Measurements from ENCODE around the gene MRPL39. TPM values are rescaled to one million over a fixed set of nuclear protein-coding genes. Genes with fewer than 3 reads are reported as not detected.

The MRPL39 gene
- total and polyA plus RNA-seq, 4 donors, result 19.2 to 35.7 (median 24.4) TPM

DNA sequence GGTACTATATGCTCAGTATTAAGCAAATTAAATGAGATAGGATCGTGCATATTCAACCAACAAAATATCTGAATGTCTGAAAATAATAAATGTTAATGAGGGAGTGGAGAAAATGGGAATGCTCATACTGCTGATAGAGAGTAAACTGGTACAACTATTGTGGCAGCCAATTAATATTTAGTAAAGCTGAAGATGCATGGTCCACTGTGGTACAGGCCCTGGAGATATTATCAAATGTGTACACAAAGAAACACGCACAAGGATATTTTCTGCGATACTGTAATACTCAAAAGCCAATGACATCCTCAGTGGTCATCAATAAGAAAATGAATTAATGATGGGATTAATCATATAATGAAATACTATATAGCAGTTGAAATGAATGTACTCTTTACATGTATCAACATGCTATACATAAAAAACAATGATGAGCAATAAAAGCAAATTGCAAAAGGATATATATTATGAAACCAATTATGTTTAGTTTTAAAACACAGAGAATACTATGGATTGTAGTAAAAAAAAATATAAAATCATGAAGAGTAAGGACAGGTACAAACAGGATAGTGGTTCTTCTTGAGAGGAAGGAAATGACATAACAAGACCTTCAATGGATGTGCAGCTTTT, 25.0 kb downstream of the MRPL39 start:
- H3K9ac ChIP-seq (ENCODE audit: low read depth in 1 of 2, low read length in 2 of 2), result no peak overlapping the region
- H3K4me1 ChIP-seq (ENCODE audit: control insufficient read depth in 4 of 4, insufficient read depth in 4 of 4, low read length in 3 of 4), result no peaks in the 10 kb centered on the region
- no peak overlapping the region for H3K27ac ChIP-seq (ENCODE audit: low read depth in 1 of 2, low read length in 2 of 2)
- 97% methylated on average over 3 of the region's 3 CpGs for WGBS
- no peak for DNase-seq (ENCODE audit: low spot score)
- no peaks in the 10 kb centered on the region for H3K27me3 ChIP-seq (ENCODE audit: control insufficient read depth in 4 of 4, insufficient read depth in 4 of 4, low read length in 3 of 4)
- TF ChIP-seq GABPA (IDR thresholded peaks at IDR 0.05 in 1 of 2, conservative IDR thresholded peaks at IDR 0.05 in 1 of 2) (no peak), RXRA (IDR thresholded peaks at IDR 0.05) (no peak), TAF1 (conservative IDR thresholded peaks at IDR 0.05) (no peak), HNF4G (IDR thresholded peaks at IDR 0.05) (no peak), FOXA1 (IDR thresholded peaks at IDR 0.05) (no peak), FOXA2 (IDR thresholded peaks at IDR 0.05) (no peak), JUND (IDR thresholded peaks at IDR 0.05) (no peak), EGR1 (IDR thresholded peaks at IDR 0.05; ENCODE audit: low read depth in 2 of 2) (no peak), YY1 (IDR thresholded peaks at IDR 0.05) (no peak), SP1 (IDR thresholded peaks at IDR 0.05) (no peak), RAD21 (IDR thresholded peaks at IDR 0.05) (no peak), NR2F2 (IDR thresholded peaks at IDR 0.05) (no peak)
- TF ChIP-seq, protein P1, sequence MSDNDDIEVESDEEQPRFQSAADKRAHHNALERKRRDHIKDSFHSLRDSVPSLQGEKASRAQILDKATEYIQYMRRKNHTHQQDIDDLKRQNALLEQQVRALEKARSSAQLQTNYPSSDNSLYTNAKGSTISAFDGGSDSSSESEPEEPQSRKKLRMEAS (IDR thresholded peaks at IDR 0.05), result no peak
- TF ChIP-seq, protein P2, sequence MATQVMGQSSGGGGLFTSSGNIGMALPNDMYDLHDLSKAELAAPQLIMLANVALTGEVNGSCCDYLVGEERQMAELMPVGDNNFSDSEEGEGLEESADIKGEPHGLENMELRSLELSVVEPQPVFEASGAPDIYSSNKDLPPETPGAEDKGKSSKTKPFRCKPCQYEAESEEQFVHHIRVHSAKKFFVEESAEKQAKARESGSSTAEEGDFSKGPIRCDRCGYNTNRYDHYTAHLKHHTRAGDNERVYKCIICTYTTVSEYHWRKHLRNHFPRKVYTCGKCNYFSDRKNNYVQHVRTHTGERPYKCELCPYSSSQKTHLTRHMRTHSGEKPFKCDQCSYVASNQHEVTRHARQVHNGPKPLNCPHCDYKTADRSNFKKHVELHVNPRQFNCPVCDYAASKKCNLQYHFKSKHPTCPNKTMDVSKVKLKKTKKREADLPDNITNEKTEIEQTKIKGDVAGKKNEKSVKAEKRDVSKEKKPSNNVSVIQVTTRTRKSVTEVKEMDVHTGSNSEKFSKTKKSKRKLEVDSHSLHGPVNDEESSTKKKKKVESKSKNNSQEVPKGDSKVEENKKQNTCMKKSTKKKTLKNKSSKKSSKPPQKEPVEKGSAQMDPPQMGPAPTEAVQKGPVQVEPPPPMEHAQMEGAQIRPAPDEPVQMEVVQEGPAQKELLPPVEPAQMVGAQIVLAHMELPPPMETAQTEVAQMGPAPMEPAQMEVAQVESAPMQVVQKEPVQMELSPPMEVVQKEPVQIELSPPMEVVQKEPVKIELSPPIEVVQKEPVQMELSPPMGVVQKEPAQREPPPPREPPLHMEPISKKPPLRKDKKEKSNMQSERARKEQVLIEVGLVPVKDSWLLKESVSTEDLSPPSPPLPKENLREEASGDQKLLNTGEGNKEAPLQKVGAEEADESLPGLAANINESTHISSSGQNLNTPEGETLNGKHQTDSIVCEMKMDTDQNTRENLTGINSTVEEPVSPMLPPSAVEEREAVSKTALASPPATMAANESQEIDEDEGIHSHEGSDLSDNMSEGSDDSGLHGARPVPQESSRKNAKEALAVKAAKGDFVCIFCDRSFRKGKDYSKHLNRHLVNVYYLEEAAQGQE (IDR thresholded peaks at IDR 0.05), result no peak
- TF ChIP-seq, protein P3, sequence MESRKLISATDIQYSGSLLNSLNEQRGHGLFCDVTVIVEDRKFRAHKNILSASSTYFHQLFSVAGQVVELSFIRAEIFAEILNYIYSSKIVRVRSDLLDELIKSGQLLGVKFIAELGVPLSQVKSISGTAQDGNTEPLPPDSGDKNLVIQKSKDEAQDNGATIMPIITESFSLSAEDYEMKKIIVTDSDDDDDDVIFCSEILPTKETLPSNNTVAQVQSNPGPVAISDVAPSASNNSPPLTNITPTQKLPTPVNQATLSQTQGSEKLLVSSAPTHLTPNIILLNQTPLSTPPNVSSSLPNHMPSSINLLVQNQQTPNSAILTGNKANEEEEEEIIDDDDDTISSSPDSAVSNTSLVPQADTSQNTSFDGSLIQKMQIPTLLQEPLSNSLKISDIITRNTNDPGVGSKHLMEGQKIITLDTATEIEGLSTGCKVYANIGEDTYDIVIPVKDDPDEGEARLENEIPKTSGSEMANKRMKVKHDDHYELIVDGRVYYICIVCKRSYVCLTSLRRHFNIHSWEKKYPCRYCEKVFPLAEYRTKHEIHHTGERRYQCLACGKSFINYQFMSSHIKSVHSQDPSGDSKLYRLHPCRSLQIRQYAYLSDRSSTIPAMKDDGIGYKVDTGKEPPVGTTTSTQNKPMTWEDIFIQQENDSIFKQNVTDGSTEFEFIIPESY (IDR thresholded peaks at IDR 0.05), result no peak
- TF ChIP-seq, protein P4, sequence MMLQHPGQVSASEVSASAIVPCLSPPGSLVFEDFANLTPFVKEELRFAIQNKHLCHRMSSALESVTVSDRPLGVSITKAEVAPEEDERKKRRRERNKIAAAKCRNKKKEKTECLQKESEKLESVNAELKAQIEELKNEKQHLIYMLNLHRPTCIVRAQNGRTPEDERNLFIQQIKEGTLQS (IDR thresholded peaks at IDR 0.05), result no peak
- H3K9me3 ChIP-seq (ENCODE audit: control insufficient read depth in 4 of 4, low read length in 3 of 4), result no peaks in the 10 kb centered on the region
- H3K36me3 ChIP-seq (ENCODE audit: control insufficient read depth in 4 of 4, insufficient read depth in 3 of 4, low read depth in 1 of 4, low read length in 3 of 4), result peaks cover 0 to 21% (median 5%) of the 10 kb centered on the region in 4 donors
- no peak overlapping the region for H3K4me3 ChIP-seq (ENCODE audit: low read depth in 1 of 3, low read length in 3 of 3)

DNA sequence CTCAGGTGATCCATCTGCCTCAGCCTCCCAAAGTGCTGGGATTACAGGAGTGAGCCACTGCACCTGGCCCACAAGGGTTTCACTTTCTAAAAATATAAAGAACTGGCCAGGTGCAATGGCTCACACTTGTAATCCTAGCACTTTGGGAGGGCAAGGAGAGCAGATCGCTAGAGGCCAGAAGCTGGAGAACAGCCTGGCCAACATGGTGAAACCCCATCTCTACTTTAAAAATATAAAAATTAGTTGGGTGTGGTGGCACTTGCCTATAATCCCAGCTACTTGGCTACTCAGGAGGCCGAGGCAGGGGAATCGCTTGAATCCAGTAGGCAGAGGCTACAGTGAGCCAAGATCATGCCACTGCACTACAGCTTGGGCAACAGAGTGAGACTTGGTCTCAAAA, 25.7 kb downstream of the MRPL39 start:
- WGBS, result 98% methylated on average over 3 of the region's 3 CpGs
- TF ChIP-seq, protein P3 (IDR thresholded peaks at IDR 0.05), result no peak
- TF ChIP-seq, protein P4 (IDR thresholded peaks at IDR 0.05), result no peak
- no peak for TF ChIP-seq RAD21 (IDR thresholded peaks at IDR 0.05)
- TF ChIP-seq, protein P5, sequence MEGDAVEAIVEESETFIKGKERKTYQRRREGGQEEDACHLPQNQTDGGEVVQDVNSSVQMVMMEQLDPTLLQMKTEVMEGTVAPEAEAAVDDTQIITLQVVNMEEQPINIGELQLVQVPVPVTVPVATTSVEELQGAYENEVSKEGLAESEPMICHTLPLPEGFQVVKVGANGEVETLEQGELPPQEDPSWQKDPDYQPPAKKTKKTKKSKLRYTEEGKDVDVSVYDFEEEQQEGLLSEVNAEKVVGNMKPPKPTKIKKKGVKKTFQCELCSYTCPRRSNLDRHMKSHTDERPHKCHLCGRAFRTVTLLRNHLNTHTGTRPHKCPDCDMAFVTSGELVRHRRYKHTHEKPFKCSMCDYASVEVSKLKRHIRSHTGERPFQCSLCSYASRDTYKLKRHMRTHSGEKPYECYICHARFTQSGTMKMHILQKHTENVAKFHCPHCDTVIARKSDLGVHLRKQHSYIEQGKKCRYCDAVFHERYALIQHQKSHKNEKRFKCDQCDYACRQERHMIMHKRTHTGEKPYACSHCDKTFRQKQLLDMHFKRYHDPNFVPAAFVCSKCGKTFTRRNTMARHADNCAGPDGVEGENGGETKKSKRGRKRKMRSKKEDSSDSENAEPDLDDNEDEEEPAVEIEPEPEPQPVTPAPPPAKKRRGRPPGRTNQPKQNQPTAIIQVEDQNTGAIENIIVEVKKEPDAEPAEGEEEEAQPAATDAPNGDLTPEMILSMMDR (IDR thresholded peaks at IDR 0.05; ENCODE audit: low read depth, low read length, missing input control), result no peak
- TF ChIP-seq, protein P1 (IDR thresholded peaks at IDR 0.05), result no peak
- no peak for TF ChIP-seq GABPA (IDR thresholded peaks at IDR 0.05 in 1 of 2, conservative IDR thresholded peaks at IDR 0.05 in 1 of 2)
- TF ChIP-seq NR2F2 (IDR thresholded peaks at IDR 0.05), result no peak
- TF ChIP-seq EGR1 (IDR thresholded peaks at IDR 0.05; ENCODE audit: low read depth in 2 of 2), result no peak
- no peak for TF ChIP-seq RXRA (IDR thresholded peaks at IDR 0.05)
- no peak for TF ChIP-seq FOXA2 (IDR thresholded peaks at IDR 0.05)
- TF ChIP-seq FOXA1 (IDR thresholded peaks at IDR 0.05), result no peak
- TF ChIP-seq SP1 (IDR thresholded peaks at IDR 0.05), result no peak
- no peak for TF ChIP-seq HNF4G (IDR thresholded peaks at IDR 0.05)
- no peak for TF ChIP-seq HNF4A (conservative IDR thresholded peaks at IDR 0.05)
- no peak for TF ChIP-seq TAF1 (conservative IDR thresholded peaks at IDR 0.05)
- TF ChIP-seq YY1 (IDR thresholded peaks at IDR 0.05), result no peak
- no peak for TF ChIP-seq JUND (IDR thresholded peaks at IDR 0.05)

More for the DNA sequence above, 25.7 kb downstream of the MRPL39 start:
- Histone ChIP-seq H3K4me3 (ENCODE audit: low read depth in 1 of 3, low read length in 3 of 3) (no peak overlapping the region), H3K9me3 (ENCODE audit: control insufficient read depth in 4 of 4, low read length in 3 of 4) (no peaks in the 10 kb centered on the region), H3K9ac (ENCODE audit: low read depth in 1 of 2, low read length in 2 of 2) (no peak overlapping the region), H3K27ac (ENCODE audit: low read depth in 1 of 2, low read length in 2 of 2) (no peak overlapping the region), H3K36me3 (ENCODE audit: control insufficient read depth in 4 of 4, insufficient read depth in 3 of 4, low read depth in 1 of 4, low read length in 3 of 4) (peaks cover 0 to 18% (median 5%) of the 10 kb centered on the region in 4 donors), H3K27me3 (ENCODE audit: control insufficient read depth in 4 of 4, insufficient read depth in 4 of 4, low read length in 3 of 4) (no peaks in the 10 kb centered on the region), H3K4me1 (ENCODE audit: control insufficient read depth in 4 of 4, insufficient read depth in 4 of 4, low read length in 3 of 4) (no peaks in the 10 kb centered on the region)
- no peak for DNase-seq (ENCODE audit: low spot score)

Measured in liver (tissue), 9 donors.